NT2/D1 (cell line): ENCODE data around the gene SLCO3A1.

ENCODE experiments used
- YY1 ChIP-seq: IDR thresholded peaks from 2 replicates; pipeline ENCODE4 v1.6.1; 2011; ENCODE audit not compliant: insufficient read length, insufficient read depth
- ZNF274 ChIP-seq: IDR thresholded peaks from 2 replicates; pipeline ENCODE4 v1.6.1; 2011; ENCODE audit warnings: mild to moderate bottlenecking, low read depth, low read length

DNA sequence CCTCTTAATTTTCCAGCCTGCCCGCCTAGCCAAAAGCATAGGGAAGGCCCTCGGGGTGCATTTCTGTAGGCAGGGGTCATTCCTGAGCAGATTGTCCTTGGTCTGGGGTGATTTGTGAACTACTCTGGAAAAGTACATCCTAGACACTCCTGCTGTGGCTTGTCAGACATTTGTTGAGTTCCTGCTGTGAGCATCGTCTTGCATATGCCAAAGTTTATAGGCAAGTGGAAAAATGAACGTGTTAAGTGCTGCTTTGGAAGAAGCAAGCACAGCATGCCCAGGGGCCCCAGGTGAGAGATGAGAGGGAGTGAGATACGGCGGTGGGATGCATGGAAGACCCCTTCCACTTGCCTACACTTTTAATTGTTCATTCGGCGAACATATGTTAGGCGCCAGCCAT lies 302.4 kb downstream of the SLCO3A1 start:
- TF ChIP-seq YY1, result no peak
- TF ChIP-seq ZNF274, result no peak
